NCI-H1694 treated with DMSO at 0.1 percent for 48 hours (cell line): Measurements from ENCODE around the gene SLC2A8.

Experiments
- DNase-seq: peaks from one replicate; lab custom pipeline; 2025; lab: John Stamatoyannopoulos, UW

SLC2A8 gene

GRCh38 chr9:127382541-127382940 lies 14.4 kb upstream of the SLC2A8 start:
- no peak for DNase-seq

- DNase-seq, result no peak
Measured at GRCh38 chr9:127384016-127384730, 12.8 kb upstream of the SLC2A8 start.

- DNase-seq, result no peak
Measured at GRCh38 chr9:127384901-127385300, 12.1 kb upstream of the SLC2A8 start.

GRCh38 chr9:127386249-127386648 lies 10.7 kb upstream of the SLC2A8 start:
- DNase-seq, result no peak

- no peak for DNase-seq
Measured at GRCh38 chr9:127386981-127387380, 10.0 kb upstream of the SLC2A8 start.

GRCh38 chr9:127388037-127388855 lies 8.7 kb upstream of the SLC2A8 start:
- no peak for DNase-seq

GRCh38 chr9:127388856-127389238 lies 8.1 kb upstream of the SLC2A8 start:
- DNase-seq, result no peak

- no peak for DNase-seq
Measured at GRCh38 chr9:127389381-127390247, 7.4 kb upstream of the SLC2A8 start.

GRCh38 chr9:127390248-127390545 lies 6.8 kb upstream of the SLC2A8 start:
- no peak for DNase-seq

- no peak for DNase-seq
Measured at GRCh38 chr9:127390563-127390962, 6.4 kb upstream of the SLC2A8 start.

- no peak for DNase-seq
Measured at GRCh38 chr9:127392166-127392565, 4.8 kb upstream of the SLC2A8 start.

GRCh38 chr9:127392976-127393375 lies 4.0 kb upstream of the SLC2A8 start:
- no peak for DNase-seq

- DNase-seq, result no peak
Measured at GRCh38 chr9:127393645-127394044, 3.3 kb upstream of the SLC2A8 start.

GRCh38 chr9:127395497-127396252 lies 1.3 kb upstream of the SLC2A8 start:
- no peak for DNase-seq

GRCh38 chr9:127396253-127396807 lies 639 bp upstream of the SLC2A8 start:
- no peak for DNase-seq

- DNase-seq, result peak; percentile 5
Measured at GRCh38 chr9:127397646-127398274, 791 bp downstream of the SLC2A8 start.

GRCh38 chr9:127398275-127398647 lies 1.3 kb downstream of the SLC2A8 start:
- no peak for DNase-seq

GRCh38 chr9:127398715-127399400 lies 1.9 kb downstream of the SLC2A8 start:
- DNase-seq, result no peak

GRCh38 chr9:127399736-127400269 lies 2.8 kb downstream of the SLC2A8 start:
- DNase-seq, result no peak

GRCh38 chr9:127402401-127403090 lies 5.6 kb downstream of the SLC2A8 start:
- DNase-seq, result no peak
